Tibial nerve (tissue), 4 donors: Measurements from ENCODE around the gene ARMCX2.

Experiments used
- EP300 ChIP-seq, 2 donors: sonication (generic); formaldehyde crosslinking; IDR thresholded peaks; one replicate each; pipeline ENCODE4 v1.6.1; 2017; ENCODE audit warnings: antibody characterized with exemption in 2 of 2, mild to moderate bottlenecking in 1 of 2
- POLR2A ChIP-seq, 2 donors: fragments of 450-650 bp; IDR thresholded peaks; one replicate each; pipeline ENCODE4 v1.6.1; 2017; ENCODE audit warnings: antibody characterized with exemption in 2 of 2, mild to moderate bottlenecking in 2 of 2, moderate library complexity in 2 of 2
- TF ChIP-seq, protein P1 (sequence below), 5 experiments: fragments of 200-600 bp in 3 of 5; fragments of 450-650 bp in 2 of 5; sonication (generic) in 3 of 5; IDR thresholded peaks; one replicate each; pipeline ENCODE4 v1.5.1; 2016 to 2019; ENCODE audit warnings: antibody characterized with exemption in 5 of 5, mild to moderate bottlenecking in 3 of 5, moderate library complexity in 2 of 5

DNA sequence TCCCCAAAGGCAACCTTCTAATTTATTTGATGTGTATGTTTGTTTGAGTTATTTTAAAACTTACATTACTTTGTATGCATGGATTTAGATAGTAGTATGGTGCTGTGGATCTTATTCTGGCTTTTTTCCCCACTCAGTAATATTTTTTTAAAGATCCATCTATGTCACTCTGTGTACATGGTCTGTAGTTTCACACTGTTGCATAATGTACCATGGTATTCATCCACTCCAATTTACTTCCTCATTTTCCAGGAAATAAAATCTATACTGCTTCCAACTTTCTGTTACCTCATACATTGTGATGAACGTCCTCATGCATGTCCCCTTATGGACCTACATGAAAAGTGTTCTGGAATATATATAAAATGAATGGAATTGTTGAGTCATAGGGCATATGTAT is 17.6 kb downstream of the ARMCX2 start:
- TF ChIP-seq POLR2A (IDR thresholded peaks at IDR 0.05) (no peak), EP300 (IDR thresholded peaks at IDR 0.05) (no peak)
- TF ChIP-seq, protein P1, sequence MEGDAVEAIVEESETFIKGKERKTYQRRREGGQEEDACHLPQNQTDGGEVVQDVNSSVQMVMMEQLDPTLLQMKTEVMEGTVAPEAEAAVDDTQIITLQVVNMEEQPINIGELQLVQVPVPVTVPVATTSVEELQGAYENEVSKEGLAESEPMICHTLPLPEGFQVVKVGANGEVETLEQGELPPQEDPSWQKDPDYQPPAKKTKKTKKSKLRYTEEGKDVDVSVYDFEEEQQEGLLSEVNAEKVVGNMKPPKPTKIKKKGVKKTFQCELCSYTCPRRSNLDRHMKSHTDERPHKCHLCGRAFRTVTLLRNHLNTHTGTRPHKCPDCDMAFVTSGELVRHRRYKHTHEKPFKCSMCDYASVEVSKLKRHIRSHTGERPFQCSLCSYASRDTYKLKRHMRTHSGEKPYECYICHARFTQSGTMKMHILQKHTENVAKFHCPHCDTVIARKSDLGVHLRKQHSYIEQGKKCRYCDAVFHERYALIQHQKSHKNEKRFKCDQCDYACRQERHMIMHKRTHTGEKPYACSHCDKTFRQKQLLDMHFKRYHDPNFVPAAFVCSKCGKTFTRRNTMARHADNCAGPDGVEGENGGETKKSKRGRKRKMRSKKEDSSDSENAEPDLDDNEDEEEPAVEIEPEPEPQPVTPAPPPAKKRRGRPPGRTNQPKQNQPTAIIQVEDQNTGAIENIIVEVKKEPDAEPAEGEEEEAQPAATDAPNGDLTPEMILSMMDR (IDR thresholded peaks at IDR 0.05), result no peak
